Chondrocyte (in vitro differentiated cells): ENCODE data around the gene GALNT9. TPM values are rescaled to one million over a fixed set of nuclear protein-coding genes. Genes with fewer than 3 reads are reported as not detected.
A peak's percentile ranks its signal among the peaks of the same experiment; 100 is the strongest.

ENCODE experiments used
- DNase-seq: peaks from one replicate; pipeline ENCODE4 v3.0.0; 2021; ENCODE audit warnings: mixed read lengths, low spot score
- H3K27ac Mint-ChIP-seq: one replicate; pipeline ENCODE4 v1.8.0; 2021; ENCODE audit warnings: mild to moderate bottlenecking, moderate library complexity, mixed read lengths; ENCODE audit not compliant: unreplicated experiment
- H3K27me3 Mint-ChIP-seq: 2 replicates; pipeline ENCODE4 v1.8.0; 2021; ENCODE audit warnings: low read depth, mixed read lengths
- H3K36me3 Mint-ChIP-seq: 2 replicates; pipeline ENCODE4 v1.8.0; 2021; ENCODE audit warnings: low read depth, mixed read lengths
- H3K4me1 Mint-ChIP-seq: 2 replicates; pipeline ENCODE4 v1.8.0; 2021; ENCODE audit warnings: low read depth, mild to moderate bottlenecking, mixed read lengths
- H3K4me3 Mint-ChIP-seq: one replicate; pipeline ENCODE4 v1.8.0; 2021; ENCODE audit warnings: mild to moderate bottlenecking, moderate library complexity, mixed read lengths; ENCODE audit not compliant: unreplicated experiment
- H3K9me3 Mint-ChIP-seq: 2 replicates; pipeline ENCODE4 v1.8.0; 2021; ENCODE audit warnings: low read depth, mixed read lengths
- total RNA-seq: library from RNA; stranded (reverse); gene quantifications from 3 replicates; pipeline ENCODE4 v1.2.1, GENCODE V29; 2021
- TF ChIP-seq, protein P1 (sequence below): fragments of 200-600 bp; sonication (generic); IDR thresholded peaks from 2 replicates; pipeline ENCODE4 v1.5.0; 2021; ENCODE audit warnings: antibody characterized with exemption, mild to moderate bottlenecking, moderate library complexity

GALNT9 gene
- total RNA-seq, 1 donor from 2014 or later, result not detected

DNA sequence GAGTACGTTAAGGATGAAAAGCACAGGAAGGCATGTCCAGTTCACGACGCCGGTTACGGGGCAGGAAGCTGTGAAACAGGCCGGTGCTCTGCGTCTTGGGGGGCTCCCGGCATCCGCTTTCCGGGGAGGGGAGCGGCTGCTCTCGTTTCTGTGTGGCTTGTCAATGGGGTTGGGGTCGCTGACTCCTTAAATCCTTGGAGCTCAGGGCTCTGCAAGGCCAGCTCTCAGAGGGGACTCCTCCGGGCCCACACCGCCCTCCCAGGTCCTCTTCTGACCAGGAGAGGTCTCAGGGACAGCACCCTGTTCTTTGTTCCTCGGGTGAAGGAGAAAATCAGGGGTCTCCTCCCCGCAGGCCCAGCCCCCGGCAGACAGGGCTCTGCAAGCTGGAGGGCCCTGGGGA, 78.1 kb downstream of the GALNT9 start:
- H3K36me3 Mint-ChIP-seq, result no peaks in the 10 kb centered on the region
- H3K27ac Mint-ChIP-seq, result no peak overlapping the region
- peaks cover 61% of the 10 kb centered on the region for H3K27me3 Mint-ChIP-seq
- no peaks in the 10 kb centered on the region for H3K9me3 Mint-ChIP-seq
- DNase-seq, result peak; percentile 64
- TF ChIP-seq, protein P1, sequence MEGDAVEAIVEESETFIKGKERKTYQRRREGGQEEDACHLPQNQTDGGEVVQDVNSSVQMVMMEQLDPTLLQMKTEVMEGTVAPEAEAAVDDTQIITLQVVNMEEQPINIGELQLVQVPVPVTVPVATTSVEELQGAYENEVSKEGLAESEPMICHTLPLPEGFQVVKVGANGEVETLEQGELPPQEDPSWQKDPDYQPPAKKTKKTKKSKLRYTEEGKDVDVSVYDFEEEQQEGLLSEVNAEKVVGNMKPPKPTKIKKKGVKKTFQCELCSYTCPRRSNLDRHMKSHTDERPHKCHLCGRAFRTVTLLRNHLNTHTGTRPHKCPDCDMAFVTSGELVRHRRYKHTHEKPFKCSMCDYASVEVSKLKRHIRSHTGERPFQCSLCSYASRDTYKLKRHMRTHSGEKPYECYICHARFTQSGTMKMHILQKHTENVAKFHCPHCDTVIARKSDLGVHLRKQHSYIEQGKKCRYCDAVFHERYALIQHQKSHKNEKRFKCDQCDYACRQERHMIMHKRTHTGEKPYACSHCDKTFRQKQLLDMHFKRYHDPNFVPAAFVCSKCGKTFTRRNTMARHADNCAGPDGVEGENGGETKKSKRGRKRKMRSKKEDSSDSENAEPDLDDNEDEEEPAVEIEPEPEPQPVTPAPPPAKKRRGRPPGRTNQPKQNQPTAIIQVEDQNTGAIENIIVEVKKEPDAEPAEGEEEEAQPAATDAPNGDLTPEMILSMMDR, result no peak
- H3K4me3 Mint-ChIP-seq, result no peak overlapping the region
- H3K4me1 Mint-ChIP-seq, result no peaks in the 10 kb centered on the region

DNA sequence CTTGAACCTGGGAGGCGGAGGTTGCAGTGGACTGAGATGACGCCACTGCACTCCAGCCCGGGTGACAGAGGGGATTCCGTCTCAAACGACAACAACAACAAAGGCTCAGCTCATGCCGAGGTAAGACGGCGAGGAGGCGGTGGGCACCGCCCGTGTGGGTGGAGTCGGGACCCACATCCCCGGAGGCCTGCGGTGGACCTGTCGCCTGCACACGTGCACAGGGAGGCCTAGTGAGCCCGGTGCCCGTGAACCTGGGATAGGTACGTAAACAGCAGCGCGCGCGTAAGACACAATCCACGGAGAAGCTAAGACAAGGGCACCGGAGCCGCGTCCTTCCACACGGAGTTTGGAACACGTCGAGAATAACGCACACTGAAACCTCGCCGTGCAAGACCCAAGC, 78.7 kb downstream of the GALNT9 start:
- Mint-ChIP-seq H3K36me3 (no peaks in the 10 kb centered on the region), H3K9me3 (no peaks in the 10 kb centered on the region), H3K27me3 (peaks cover 57% of the 10 kb centered on the region), H3K27ac (no peak overlapping the region), H3K4me3 (no peak overlapping the region), H3K4me1 (no peaks in the 10 kb centered on the region)
- TF ChIP-seq, protein P1, result no peak
- DNase-seq, result peak; percentile 93

DNA sequence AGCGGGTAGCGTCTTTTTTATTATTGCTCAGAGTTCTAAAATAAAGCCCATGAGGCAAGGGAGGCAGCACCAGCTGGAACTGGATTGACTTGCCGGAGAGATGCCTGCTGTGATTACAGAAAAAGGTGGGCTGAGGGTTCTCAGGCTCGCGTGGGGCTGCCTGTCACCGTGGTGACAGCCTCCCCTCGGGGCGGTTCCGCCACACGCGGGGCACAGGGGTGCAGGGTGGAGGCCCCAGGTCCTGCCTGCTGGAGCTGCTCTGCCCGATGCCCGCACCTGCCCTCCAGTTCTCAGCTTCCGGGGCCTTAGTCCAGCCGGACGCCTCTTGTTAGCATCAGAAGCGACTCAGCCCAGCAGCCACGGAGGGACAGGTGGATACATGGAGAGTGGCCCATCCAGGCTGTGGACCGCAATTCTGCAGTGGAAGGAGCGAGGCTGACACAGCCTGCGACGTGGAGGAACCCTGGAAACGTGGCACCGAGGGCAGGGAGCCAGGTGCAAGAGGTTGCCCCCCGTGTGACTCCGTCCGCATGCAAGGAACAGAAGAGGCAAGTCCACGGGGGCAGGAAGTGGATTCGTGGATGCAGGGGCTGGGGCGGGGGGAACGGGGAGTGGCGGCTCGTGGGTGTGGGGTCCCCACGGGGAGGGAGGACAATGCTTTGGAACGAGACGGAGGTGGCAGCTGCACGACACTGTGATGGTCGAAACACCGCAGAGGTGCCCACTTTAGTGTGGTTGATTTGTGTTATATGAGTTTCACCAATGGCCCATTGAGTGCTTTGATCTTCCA, 79.5 kb downstream of the GALNT9 start:
- TF ChIP-seq, protein P1, result no peak

DNA sequence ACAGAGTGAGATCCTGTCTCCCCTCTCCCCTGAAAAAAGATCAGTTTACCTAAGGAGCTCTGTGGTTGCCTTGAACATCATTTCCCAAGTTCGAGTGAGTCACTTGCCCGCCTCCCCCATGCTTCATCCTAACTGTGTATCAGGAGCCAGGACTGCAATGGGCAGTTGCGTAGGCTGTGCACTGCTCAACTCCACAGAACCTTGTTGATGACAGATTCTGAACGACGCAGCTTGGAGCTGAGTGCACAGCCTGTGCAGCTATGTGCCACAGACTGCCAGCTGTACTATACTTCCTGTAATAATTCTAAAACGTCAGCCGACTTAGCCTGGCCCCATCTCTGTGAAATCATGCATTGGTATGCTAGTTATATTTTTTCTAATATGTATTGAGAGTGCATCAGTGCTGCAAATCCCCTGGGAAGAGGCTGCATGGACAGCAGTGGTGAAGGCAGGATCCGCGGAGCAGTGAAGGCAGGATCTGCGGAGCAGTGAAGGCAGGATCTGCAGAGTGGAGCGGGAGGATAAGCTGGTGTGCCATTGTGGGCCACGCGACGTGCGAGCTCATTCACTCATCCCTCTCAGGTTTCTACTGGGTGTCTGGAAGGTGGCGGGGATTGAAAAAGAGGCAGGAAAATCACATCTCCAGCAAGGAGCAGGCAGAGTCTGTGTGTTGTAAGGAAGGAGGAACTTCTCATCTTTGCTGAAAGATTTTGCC, 80.8 kb downstream of the GALNT9 start:
- H3K4me3 Mint-ChIP-seq, result no peak overlapping the region
- H3K36me3 Mint-ChIP-seq, result no peaks in the 10 kb centered on the region
- H3K27me3 Mint-ChIP-seq, result peaks cover 38% of the 10 kb centered on the region
- TF ChIP-seq, protein P1, result no peak
- H3K9me3 Mint-ChIP-seq, result no peaks in the 10 kb centered on the region
- no peak for DNase-seq
- no peaks in the 10 kb centered on the region for H3K4me1 Mint-ChIP-seq
- H3K27ac Mint-ChIP-seq, result no peak overlapping the region

More for the DNA sequence above, 79.5 kb downstream of the GALNT9 start:
- peak; percentile 86 for DNase-seq
- H3K36me3 Mint-ChIP-seq, result no peaks in the 10 kb centered on the region
- peaks cover 50% of the 10 kb centered on the region for H3K27me3 Mint-ChIP-seq
- H3K9me3 Mint-ChIP-seq, result no peaks in the 10 kb centered on the region
- H3K27ac Mint-ChIP-seq, result no peak overlapping the region
- H3K4me3 Mint-ChIP-seq, result no peak overlapping the region
- no peaks in the 10 kb centered on the region for H3K4me1 Mint-ChIP-seq

DNA sequence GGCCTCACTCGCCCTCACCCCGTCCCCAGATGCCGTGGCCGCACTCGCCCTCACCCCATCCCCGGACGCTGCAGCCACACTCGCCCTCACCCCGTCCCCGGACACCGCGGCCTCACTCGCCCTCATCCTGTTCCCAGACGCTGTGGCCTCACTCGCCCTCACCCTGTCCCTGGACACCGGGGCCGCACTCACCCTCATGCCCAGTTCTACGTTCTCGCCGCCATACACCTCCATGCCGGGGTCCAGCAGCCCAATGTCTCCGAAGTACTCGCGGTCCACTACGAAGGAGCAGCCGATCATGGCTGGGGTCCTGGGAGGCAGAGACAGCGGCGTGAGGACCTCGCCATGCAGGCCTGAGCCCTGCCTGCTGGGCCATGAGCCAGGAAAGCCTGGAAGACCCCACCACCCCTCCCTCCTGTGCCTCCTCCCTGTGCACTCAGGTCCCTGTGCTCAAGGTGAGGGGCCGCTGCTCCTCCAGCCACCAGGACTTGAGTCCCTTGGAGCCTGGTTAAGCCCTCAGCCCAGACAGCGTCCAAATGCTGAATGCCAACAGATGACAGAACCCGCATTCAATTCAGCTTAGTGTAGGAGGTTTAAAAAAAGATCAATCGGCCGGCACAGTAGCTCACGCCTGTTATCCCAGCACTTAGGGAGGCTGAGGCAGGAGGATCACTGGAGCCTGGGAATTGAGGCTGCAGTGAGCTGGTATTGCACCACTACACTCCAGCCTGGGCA, 81.5 kb downstream of the GALNT9 start:
- H3K4me1 Mint-ChIP-seq, result no peaks in the 10 kb centered on the region
- no peak overlapping the region for H3K27ac Mint-ChIP-seq
- H3K27me3 Mint-ChIP-seq, result peaks cover 38% of the 10 kb centered on the region

More for the DNA sequence above, 81.5 kb downstream of the GALNT9 start:
- peak; percentile 90 for DNase-seq
- H3K36me3 Mint-ChIP-seq, result no peaks in the 10 kb centered on the region
- no peaks in the 10 kb centered on the region for H3K9me3 Mint-ChIP-seq
- H3K4me3 Mint-ChIP-seq, result no peak overlapping the region
- TF ChIP-seq, protein P1, result no peak
